IMR-90 (cell line): ENCODE data around the gene RABL2A. TPM values are rescaled to one million over a fixed set of nuclear protein-coding genes. Genes with fewer than 3 reads are reported as not detected.

Experiments
- ATAC-seq: fragments of 200-7000 bp; cut with Tn5 transposase; 2 replicates; pipeline ENCODE4 v1.9.1; 2020; ENCODE audit warnings: low read depth, mild to moderate bottlenecking, moderate library complexity
- BruUV-seq: library from RNA; stranded (reverse); fragments of 400-500 nt; replicated peaks from 2 replicates; lab custom pipeline; 2021; lab: Mats Ljungman, UMichigan
- CTCF ChIA-PET: fragments of 300-600 bp; formaldehyde crosslinking; extraction: SDS; loops from one replicate; lab custom pipeline; 2021; ENCODE audit warnings: antibody characterized with exemption; lab: Yijun Ruan, JAX
- POLR2A ChIA-PET: fragments of 300-600 bp; sonication (Branson Sonifier 250); formaldehyde crosslinking; loops from one replicate; lab custom pipeline; 2022; ENCODE audit warnings: antibody characterized with exemption; ENCODE audit not compliant: unreplicated experiment; lab: Charles Lee
- DNase-seq: peaks from one replicate; pipeline ENCODE4 v3.0.0; 2013
- H2AFZ ChIP-seq: replicated peaks from 2 replicates; pipeline ENCODE3; 2013; ENCODE audit warnings: low read length, mild to moderate bottlenecking; ENCODE audit not compliant: poor library complexity
- H2AK5ac ChIP-seq: 2 replicates; pipeline ENCODE4 v1.6.1; 2013; ENCODE audit warnings: low read depth, low read length, inconsistent platforms
- H2AK9ac ChIP-seq: replicated peaks from 2 replicates; pipeline ENCODE3; 2013; ENCODE audit warnings: mild to moderate bottlenecking, low read depth, low read length, moderate library complexity; ENCODE audit not compliant: poor library complexity
- H2BK120ac ChIP-seq: 2 replicates; pipeline ENCODE4 v1.6.1; 2013; ENCODE audit warnings: low read depth, low read length, inconsistent platforms
- H2BK15ac ChIP-seq: 3 replicates; pipeline ENCODE4 v1.6.1; 2013; ENCODE audit warnings: low read depth, low read length, inconsistent platforms
- H2BK20ac ChIP-seq: 2 replicates; pipeline ENCODE4 v1.6.1; 2013; ENCODE audit warnings: low read depth, mild to moderate bottlenecking, inconsistent platforms, low read length, moderate library complexity
- H2BK5ac ChIP-seq: 2 replicates; pipeline ENCODE4 v1.6.1; 2013; ENCODE audit warnings: mild to moderate bottlenecking, low read depth, low read length, inconsistent platforms; ENCODE audit not compliant: poor library complexity, severe bottlenecking
- H3K14ac ChIP-seq: replicated peaks from 2 replicates; pipeline ENCODE4 v1.6.1; 2013; ENCODE audit warnings: low read depth, low read length, inconsistent platforms
- H3K18ac ChIP-seq: 2 replicates; pipeline ENCODE4 v1.6.1; 2013; ENCODE audit warnings: low read depth, low read length, control low read depth
- H3K23ac ChIP-seq: 2 replicates; pipeline ENCODE4 v1.6.1; 2013; ENCODE audit warnings: low read depth, low read length, inconsistent platforms
- H3K27ac ChIP-seq: 2 replicates; pipeline ENCODE4 v1.5.1; 2013; ENCODE audit warnings: mild to moderate bottlenecking, control low read depth, low read length; ENCODE audit not compliant: insufficient read depth
- H3K27me3 ChIP-seq: 2 replicates; pipeline ENCODE4 v1.6.1; 2013; ENCODE audit warnings: low read length; ENCODE audit not compliant: control insufficient read depth, insufficient read depth
- H3K36me3 ChIP-seq: 2 replicates; pipeline ENCODE4 v1.6.1; 2013; ENCODE audit warnings: low read length, mixed read lengths; ENCODE audit not compliant: control insufficient read depth, insufficient read depth
- H3K4ac ChIP-seq: 2 replicates; pipeline ENCODE4 v1.6.1; 2013; ENCODE audit warnings: low read depth, low read length, inconsistent platforms
- H3K4me1 ChIP-seq: 2 replicates; pipeline ENCODE4 v1.6.1; 2013; ENCODE audit warnings: low read length, mixed read lengths; ENCODE audit not compliant: control insufficient read depth, insufficient read depth
- H3K4me2 ChIP-seq: 2 replicates; pipeline ENCODE4 v1.6.1; 2013; ENCODE audit warnings: low read depth, mild to moderate bottlenecking, control low read depth, low read length, moderate library complexity
- H3K4me3 ChIP-seq: 2 replicates; pipeline ENCODE4 v1.5.1; 2013; ENCODE audit warnings: low read depth, mild to moderate bottlenecking, control low read depth, low read length, moderate library complexity; ENCODE audit not compliant: insufficient read depth
- H3K56ac ChIP-seq: 2 replicates; pipeline ENCODE4 v1.6.1; 2013; ENCODE audit warnings: low read length, inconsistent platforms; ENCODE audit not compliant: insufficient read depth; ENCODE audit errors: extremely low read depth
- H3K79me1 ChIP-seq, 2 experiments: 2 replicates each; pipeline ENCODE4 v1.6.1; 2013; ENCODE audit warnings: low read length in 2 of 2, inconsistent platforms in 1 of 2, low read depth in 1 of 2
- H3K9ac ChIP-seq: 2 replicates; pipeline ENCODE4 v1.6.1; 2013; ENCODE audit warnings: low read depth, low read length, control low read depth
- H3K9me1 ChIP-seq: 2 replicates; pipeline ENCODE4 v1.6.1; 2013; ENCODE audit warnings: low read length, inconsistent platforms; ENCODE audit not compliant: insufficient read depth
- H3K9me3 ChIP-seq: 2 replicates; pipeline ENCODE4 v1.6.1; 2013; ENCODE audit warnings: low read length; ENCODE audit not compliant: control insufficient read depth, insufficient read depth
- H4K20me1 ChIP-seq: 2 replicates; pipeline ENCODE4 v1.6.1; 2013; ENCODE audit warnings: low read length, inconsistent platforms; ENCODE audit not compliant: insufficient read depth
- H4K5ac ChIP-seq: 2 replicates; pipeline ENCODE4 v1.6.1; 2013; ENCODE audit warnings: mild to moderate bottlenecking, low read depth, low read length, control low read depth
- H4K8ac ChIP-seq, 2 experiments: 2 replicates each; pipeline ENCODE4 v1.6.1; 2013; ENCODE audit warnings: low read depth in 2 of 2, low read length in 2 of 2, control low read depth in 1 of 2, inconsistent platforms in 1 of 2
- H4K91ac ChIP-seq: 2 replicates; pipeline ENCODE4 v1.6.1; 2013; ENCODE audit warnings: low read depth, low read length, inconsistent platforms; ENCODE audit not compliant: insufficient read depth
- BHLHE40 ChIP-seq: fragments of 150-350 bp; IDR thresholded peaks from 2 replicates; pipeline ENCODE4 v1.6.1; 2016; ENCODE audit warnings: mild to moderate bottlenecking, low read depth, low read length
- CEBPB ChIP-seq: IDR thresholded peaks from 2 replicates; pipeline ENCODE4 v1.6.1; 2012; ENCODE audit warnings: low read depth, low read length, improper control_type of control experiment
- ELK1 ChIP-seq: fragments of 150-350 bp; IDR thresholded peaks from 2 replicates; pipeline ENCODE4 v1.6.1; 2016; ENCODE audit warnings: low read depth, mild to moderate bottlenecking, low read length, moderate library complexity, borderline replicate concordance
- FOS ChIP-seq: fragments of 150-350 bp; IDR thresholded peaks from 2 replicates; pipeline ENCODE4 v1.6.1; 2016; ENCODE audit warnings: low read depth, low read length
- MAZ ChIP-seq: IDR thresholded peaks from 2 replicates; pipeline ENCODE4 v1.6.1; 2012; ENCODE audit warnings: low read depth, mild to moderate bottlenecking, low read length, improper control_type of control experiment, moderate library complexity, borderline replicate concordance
- MXI1 ChIP-seq: IDR thresholded peaks from 2 replicates; pipeline ENCODE4 v1.6.1; 2012; ENCODE audit warnings: low read depth, mild to moderate bottlenecking, low read length, moderate library complexity, borderline replicate concordance
- NFE2L2 ChIP-seq: fragments of 150-350 bp; IDR thresholded peaks from 2 replicates; pipeline ENCODE4 v1.6.1; 2016; ENCODE audit warnings: low read depth, mild to moderate bottlenecking, low read length
- POLR2A ChIP-seq: IDR thresholded peaks from 2 replicates; pipeline ENCODE4 v1.6.1; 2012; ENCODE audit warnings: mild to moderate bottlenecking, low read depth, low read length
- RCOR1 ChIP-seq: IDR thresholded peaks from 2 replicates; pipeline ENCODE4 v1.6.1; 2012; ENCODE audit warnings: mild to moderate bottlenecking, low read length, improper control_type of control experiment; ENCODE audit not compliant: insufficient replicate concordance
- RFX5 ChIP-seq: IDR thresholded peaks from 2 replicates; pipeline ENCODE4 v1.8.0; 2012; ENCODE audit warnings: low read depth, mild to moderate bottlenecking, low read length, moderate library complexity
- SMC3 ChIP-seq: fragments of 150-350 bp; IDR thresholded peaks from 2 replicates; pipeline ENCODE4 v1.6.1; 2016; ENCODE audit warnings: low read depth, mild to moderate bottlenecking, antibody characterized with exemption, low read length, moderate library complexity
- USF2 ChIP-seq: fragments of 150-350 bp; IDR thresholded peaks from 2 replicates; pipeline ENCODE4 v1.6.1; 2017; ENCODE audit warnings: mild to moderate bottlenecking, antibody characterized with exemption, low read length, low read depth
- WGBS, 2 experiments: methylation state at CpG; one replicate each; pipeline versions ENCODE4 v1.1.5 to v1.1.7; 2013; ENCODE audit warnings: missing lambda C conversion rate in 2 of 2; ENCODE audit not compliant: insufficient read length in 1 of 2; ENCODE audit errors: extremely low coverage in 2 of 2; 5-methylcytosine and 5-hydroxymethylcytosine counted together
- dilution Hi-C: fragments of 300-500 bp; cut with HindIII; formaldehyde crosslinking; loops from one replicate; pipeline ENCODE4 v1.14.3; 2018; ENCODE audit warnings: low sequenced_read_pairs; ENCODE audit not compliant: unreplicated experiment
- in situ Hi-C: fragments of 300-500 bp; cut with MboI; formaldehyde crosslinking; loops from 3 replicates; pipeline ENCODE4 v1.14.3; 2019; ENCODE audit warnings: low sequenced_read_pairs, inconsistent platforms, mixed read lengths
- intact Hi-C: fragments of 100-400 bp; cut with micrococcal nuclease; formaldehyde crosslinking; loops from 2 replicates; pipeline ENCODE4 v1.10.0; 2022
- polyA plus RNA-seq, 3 experiments: library from polyadenylated mRNA; depleted of rRNA; stranded (reverse); fragments of >200 nt; gene quantifications; 2 replicates each; pipeline ENCODE4 v1.2.3, GENCODE V29; 2012; ENCODE audit warnings: low replicate concordance in 1 of 3
- total RNA-seq: library from RNA; depleted of rRNA; stranded (reverse); fragments of >200 nt; gene quantifications from 2 replicates; pipeline ENCODE4 v1.2.3, GENCODE V29; 2012

RABL2A gene
- total and polyA plus RNA-seq, 2 of the 4 experiments (the other 2 are of a cell fraction), result 3.9 to 11.0 TPM

GRCh38 chr2:113675875-113676274 lies 48.8 kb downstream of the RABL2A start:
- DNase-seq, result no peak
- H2AK5ac ChIP-seq, result no peak overlapping the region
- H2BK15ac ChIP-seq, result no peak overlapping the region
- no peak overlapping the region for H2BK5ac ChIP-seq
- H3K4me1 ChIP-seq, result no peaks in the 10 kb centered on the region
- no peak overlapping the region for H3K56ac ChIP-seq
- no peak overlapping the region for H3K4ac ChIP-seq
- no peak overlapping the region for H4K5ac ChIP-seq
- peaks cover 26% of the 10 kb centered on the region for H3K27me3 ChIP-seq
- no peak overlapping the region for H2BK20ac ChIP-seq
- POLR2A ChIA-PET, result no interaction called here
- no peak overlapping the region for H2AK9ac ChIP-seq
- no peak overlapping the region for H3K18ac ChIP-seq
- no peak overlapping the region for H3K4me3 ChIP-seq
- ATAC-seq, result no peak
- no TSS peak for BruUV-seq
- intact Hi-C loops, result no loop called here
- H3K23ac ChIP-seq, result no peak overlapping the region
- H3K14ac ChIP-seq, result no peak overlapping the region
- in situ Hi-C loops, result no loop called here
- no peaks in the 10 kb centered on the region for H3K36me3 ChIP-seq
- dilution Hi-C loops, result no loop called here
- no peaks in the 10 kb centered on the region for H3K79me1 ChIP-seq
- no peak overlapping the region for H2BK120ac ChIP-seq
- TF ChIP-seq MAZ, result no peak
- no peak for TF ChIP-seq RFX5
- TF ChIP-seq SMC3, result no peak
- TF ChIP-seq FOS, result no peak
- no peak for TF ChIP-seq MXI1
- TF ChIP-seq BHLHE40, result no peak
- no peak for TF ChIP-seq ELK1
- TF ChIP-seq NFE2L2, result no peak
- no peak for TF ChIP-seq RCOR1
- no peak for TF ChIP-seq CEBPB
- TF ChIP-seq USF2, result no peak
- TF ChIP-seq POLR2A, result no peak
- H4K20me1 ChIP-seq, result no peaks in the 10 kb centered on the region
- H4K91ac ChIP-seq, result no peak overlapping the region
- no peak overlapping the region for H4K8ac ChIP-seq
- CTCF ChIA-PET, result no interaction called here
- no peak overlapping the region for H3K27ac ChIP-seq
- no peak overlapping the region for H2AFZ ChIP-seq
- H3K4me2 ChIP-seq, result no peak overlapping the region
- no peak overlapping the region for H3K9ac ChIP-seq
- no peaks in the 10 kb centered on the region for H3K9me1 ChIP-seq
- no peaks in the 10 kb centered on the region for H3K9me3 ChIP-seq
- 100% methylated on average over 1 of the region's 9 CpGs; no CpG with 5 or more reads in 1 of the 2 experiments for WGBS, 2 experiments
